A673 (cell line): ENCODE data around the gene P2RX1. TPM values are rescaled to one million over a fixed set of nuclear protein-coding genes. Genes with fewer than 3 reads are reported as not detected.

Experiments
- BruUV-seq: library from RNA; stranded (reverse); fragments of 400-500 nt; replicated peaks from 2 replicates; lab custom pipeline; 2021; lab: Mats Ljungman, UMichigan
- CTCF ChIA-PET: fragments of 300-600 bp; sonication (Branson Sonifier 250); formaldehyde crosslinking; loops from one replicate; lab custom pipeline; 2022; ENCODE audit warnings: antibody characterized with exemption; lab: Charles Lee
- POLR2A ChIA-PET: fragments of 300-600 bp; sonication (Branson Sonifier 250); formaldehyde crosslinking; loops from one replicate; lab custom pipeline; 2022; ENCODE audit warnings: antibody characterized with exemption; ENCODE audit not compliant: low non-redundant PET; lab: Charles Lee
- DNase-seq: peaks from one replicate; pipeline ENCODE4 v3.0.0-alpha.2; 2015; ENCODE audit warnings: low spot score
- H3K27ac ChIP-seq: fragments of 200-600 bp; sonication (generic); 2 replicates; pipeline ENCODE4 v1.5.1; 2016; ENCODE audit warnings: mixed run types, low read depth, mild to moderate bottlenecking, mixed read lengths, antibody characterized with exemption, low read length; ENCODE audit not compliant: poor library complexity, severe bottlenecking
- H3K27me3 ChIP-seq: fragments of 200-600 bp; sonication (generic); replicated peaks from 2 replicates; pipeline ENCODE4 v1.6.1; 2017; ENCODE audit warnings: mixed run types, low read depth, mild to moderate bottlenecking, mixed read lengths, antibody characterized with exemption, low read length; ENCODE audit not compliant: insufficient read depth, poor library complexity
- H3K36me3 ChIP-seq: fragments of 200-600 bp; sonication (generic); 2 replicates; pipeline ENCODE4 v1.6.1; 2016; ENCODE audit warnings: mixed run types, mild to moderate bottlenecking, mixed read lengths, antibody characterized with exemption, low read length; ENCODE audit not compliant: insufficient read depth, poor library complexity, severe bottlenecking
- H3K4me1 ChIP-seq: fragments of 200-600 bp; sonication (generic); 2 replicates; pipeline ENCODE4 v1.6.1; 2017; ENCODE audit warnings: mixed run types, mild to moderate bottlenecking, mixed read lengths, antibody characterized with exemption, low read length; ENCODE audit not compliant: insufficient read depth, poor library complexity, severe bottlenecking
- H3K4me3 ChIP-seq: fragments of 200-600 bp; sonication (generic); 2 replicates; pipeline ENCODE4 v1.5.1; 2016; ENCODE audit warnings: low read depth, mixed run types, mild to moderate bottlenecking, mixed read lengths, low read length; ENCODE audit not compliant: poor library complexity, severe bottlenecking
- H3K9me3 ChIP-seq: fragments of 200-600 bp; sonication (generic); 2 replicates; pipeline ENCODE4 v1.6.1; 2016; ENCODE audit warnings: mixed run types, low read depth, mild to moderate bottlenecking, mixed read lengths, antibody characterized with exemption, low read length; ENCODE audit not compliant: poor library complexity, severe bottlenecking
- CTCF ChIP-seq: fragments of 300-800, 200-600 bp; sonication (generic); conservative IDR thresholded peaks from 2 replicates; pipeline ENCODE4 v1.5.1; 2017; ENCODE audit warnings: low read depth, mild to moderate bottlenecking, antibody characterized with exemption, low read length, moderate library complexity, mixed read lengths
- EZH2 ChIP-seq: fragments of 200-600 bp; sonication (generic); IDR thresholded peaks from 2 replicates; pipeline ENCODE4 v1.6.1; 2017; ENCODE audit warnings: borderline replicate concordance, low read depth, mild to moderate bottlenecking, mixed read lengths, antibody characterized with exemption, low read length; ENCODE audit not compliant: poor library complexity, severe bottlenecking
- intact Hi-C: fragments of 100-400 bp; cut with micrococcal nuclease; formaldehyde crosslinking; loops from one replicate; pipeline ENCODE4 v1.10.0; 2022; ENCODE audit not compliant: unreplicated experiment
- total RNA-seq: library from RNA; stranded (reverse); gene quantifications from 2 replicates; pipeline ENCODE4 v1.2.3, GENCODE V29; 2021

The P2RX1 gene
- total RNA-seq, 1 experiment from 2014 or later = 0.24 TPM

DNA sequence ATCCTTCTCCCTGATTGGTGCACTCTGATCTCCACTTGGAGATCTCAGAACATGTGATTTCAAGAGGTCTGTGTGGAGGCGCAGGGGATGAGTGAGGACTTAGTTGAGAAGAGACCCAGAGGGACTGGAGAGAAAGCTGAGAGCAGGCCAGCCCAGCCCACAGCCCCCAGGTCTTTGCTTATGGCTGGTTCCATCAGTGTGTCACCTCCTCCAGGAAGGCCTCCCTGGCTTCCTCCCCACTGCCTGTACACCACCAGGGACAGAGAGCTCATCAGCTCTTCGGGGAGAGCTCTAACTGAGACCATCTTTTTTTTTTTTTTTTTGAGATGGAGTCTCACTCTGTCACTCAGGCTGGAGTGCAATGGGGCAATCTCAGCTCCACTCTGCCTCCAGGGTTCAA is 3.4 kb downstream of the P2RX1 start:
- TF ChIP-seq CTCF = no peak
- TF ChIP-seq EZH2 = no peak
- ChIA-PET POLR2A (no interaction called here), CTCF (interaction anchor here (0.6 kb wide), 1 partner anchor 1167 kb away, joined by 3 read pairs; no protein-coding TSS in a partner anchor)
- Histone ChIP-seq H3K27me3 (no peaks in the 10 kb centered on the region), H3K27ac (no peak overlapping the region), H3K4me1 (peaks cover 9% of the 10 kb centered on the region), H3K36me3 (no peaks in the 10 kb centered on the region), H3K9me3 (no peaks in the 10 kb centered on the region), H3K4me3 (no peak overlapping the region)
- intact Hi-C loops = loop anchor here (2.0 to 10.0 kb wide), 4 partner anchors 92 to 502 kb away; no protein-coding TSS in a partner anchor
- BruUV-seq = no TSS peak
- DNase-seq = no peak

- no peaks in the 10 kb centered on the region for H3K27me3 ChIP-seq
- no peak for DNase-seq
- BruUV-seq = no TSS peak
- H3K9me3 ChIP-seq = no peaks in the 10 kb centered on the region
- ChIA-PET POLR2A (no interaction called here), CTCF (no interaction called here)
- no peak overlapping the region for H3K4me3 ChIP-seq
- no peaks in the 10 kb centered on the region for H3K36me3 ChIP-seq
- no peak for TF ChIP-seq CTCF
- no peak for TF ChIP-seq EZH2
- peaks cover under 1% of the 10 kb centered on the region for H3K4me1 ChIP-seq
- H3K27ac ChIP-seq = no peak overlapping the region
- intact Hi-C loops = loop anchor here (2.0 to 10.0 kb wide), 4 partner anchors 93 to 503 kb away; no protein-coding TSS in a partner anchor
Observed at GRCh38 chr17:3911271-3912053, 4.8 kb downstream of the P2RX1 start.

DNA sequence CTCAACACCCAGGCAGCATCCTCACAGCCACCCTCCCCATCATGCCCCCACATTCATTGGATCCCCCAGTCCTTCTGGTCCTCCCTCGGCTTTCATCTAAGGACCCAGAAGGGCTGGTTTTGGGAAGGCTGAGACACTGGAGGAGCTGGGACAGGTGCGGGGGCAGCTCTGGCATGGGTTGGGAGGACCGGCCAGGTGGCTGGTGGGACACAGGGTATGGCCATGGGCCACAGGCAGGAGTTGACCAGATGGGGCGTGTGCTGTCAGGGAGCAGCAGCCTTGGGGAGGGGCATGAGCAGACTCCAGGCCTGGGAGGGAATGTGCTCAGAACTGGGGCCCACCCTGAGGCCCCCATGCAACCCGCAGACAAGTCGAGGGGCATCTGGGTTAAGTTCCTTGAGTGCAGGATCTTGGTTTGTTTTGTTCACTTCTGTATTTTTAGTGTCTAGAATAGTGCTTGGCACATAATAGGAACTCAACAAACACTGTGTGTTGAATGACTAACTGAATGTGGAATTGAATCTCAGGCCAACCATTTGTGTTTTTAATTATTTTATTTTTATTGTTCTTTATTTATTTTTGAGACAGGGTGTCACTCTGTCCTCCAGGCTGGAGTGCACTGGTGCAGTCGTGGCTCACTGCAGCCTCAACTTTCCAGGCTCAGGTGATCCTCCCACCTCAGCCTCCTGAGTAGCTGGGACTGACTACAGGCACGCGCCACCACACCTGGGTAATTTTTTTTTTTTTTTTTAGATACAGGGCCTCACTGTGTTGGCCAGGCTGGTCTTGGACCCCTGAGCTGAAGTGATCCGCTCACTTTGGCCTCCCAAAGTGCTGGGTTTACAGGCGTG is 5.6 kb downstream of the P2RX1 start:
- ChIA-PET CTCF (no interaction called here), POLR2A (no interaction called here)
- H3K27me3 ChIP-seq = no peaks in the 10 kb centered on the region
- intact Hi-C loops = loop anchor here (10.0 kb wide), 3 partner anchors 164 to 504 kb away; no protein-coding TSS in a partner anchor
- no TSS peak for BruUV-seq
- no peaks in the 10 kb centered on the region for H3K4me1 ChIP-seq
- no peak overlapping the region for H3K4me3 ChIP-seq
- H3K36me3 ChIP-seq = no peaks in the 10 kb centered on the region
- H3K9me3 ChIP-seq = no peaks in the 10 kb centered on the region
- no peak for DNase-seq
- no peak overlapping the region for H3K27ac ChIP-seq
- TF ChIP-seq EZH2 (no peak), CTCF (no peak)
